GM21360 (cell line): ENCODE measurements around the gene PLEKHA7.

Experiments
- ATAC-seq: cut with Tn5 transposase; IDR thresholded peaks from one replicate; pipeline ENCODE4 v1.9.1; 2021; ENCODE audit warnings: mild to moderate bottlenecking, moderate library complexity; ENCODE audit not compliant: unreplicated experiment

PLEKHA7 gene

DNA sequence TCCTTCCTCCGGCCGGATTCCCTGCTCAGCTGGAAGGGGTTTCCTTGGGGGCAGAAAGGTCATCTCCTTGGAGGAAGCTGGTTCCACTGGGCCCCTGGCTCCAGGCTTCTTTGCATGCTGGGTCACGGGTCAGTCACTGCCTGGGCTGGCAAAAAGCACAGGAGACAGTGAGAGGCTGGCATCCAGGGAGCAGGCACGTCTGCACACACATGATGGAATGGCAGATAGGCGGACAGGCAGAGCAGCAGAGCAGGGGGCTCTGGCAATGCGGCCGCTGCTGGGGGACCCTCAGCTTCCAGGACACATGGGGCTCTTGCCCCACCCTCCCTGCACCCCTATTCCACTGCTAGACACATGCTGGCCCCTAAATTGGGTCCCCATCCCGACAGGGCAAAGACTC is 235.3 kb downstream of the PLEKHA7 start:
- no peak for ATAC-seq

DNA sequence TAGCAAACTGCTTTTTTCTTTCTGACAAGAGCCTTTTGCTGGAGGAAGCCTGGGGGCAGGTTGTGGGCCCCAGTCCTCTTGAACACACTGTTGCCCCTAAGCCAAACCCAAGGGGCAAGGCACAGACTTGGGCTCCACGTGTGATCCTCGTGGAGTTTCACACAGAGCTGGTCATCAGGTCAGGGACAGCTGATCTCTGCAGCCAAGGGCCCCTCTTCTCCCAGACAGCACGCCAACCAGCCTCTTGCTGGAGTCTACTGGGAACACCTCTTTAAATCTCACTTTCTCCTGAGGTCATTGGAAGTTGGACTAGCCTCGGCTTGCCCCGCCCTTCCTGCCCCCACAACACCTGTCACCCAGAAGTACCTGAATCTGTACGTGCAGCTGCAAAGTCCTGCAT is 235.9 kb downstream of the PLEKHA7 start:
- no peak for ATAC-seq

DNA sequence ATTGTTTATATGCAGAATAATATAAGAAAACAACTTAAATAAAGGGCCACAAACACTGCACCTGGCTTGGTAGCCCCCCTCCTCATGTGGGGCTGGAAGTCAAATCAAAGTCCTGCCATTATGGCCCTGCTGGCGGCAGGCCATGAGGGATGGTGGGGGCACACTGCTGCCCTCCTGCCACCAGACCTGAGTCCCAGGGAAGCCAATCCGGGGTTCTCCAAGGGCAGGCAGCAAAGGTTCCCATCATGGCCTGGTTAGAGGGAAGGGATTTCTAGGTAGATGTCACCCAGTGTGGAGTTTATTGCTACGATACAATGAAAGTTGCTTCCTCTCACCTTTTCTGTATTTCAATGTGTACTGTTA is 236.6 kb downstream of the PLEKHA7 start:
- no peak for ATAC-seq

DNA sequence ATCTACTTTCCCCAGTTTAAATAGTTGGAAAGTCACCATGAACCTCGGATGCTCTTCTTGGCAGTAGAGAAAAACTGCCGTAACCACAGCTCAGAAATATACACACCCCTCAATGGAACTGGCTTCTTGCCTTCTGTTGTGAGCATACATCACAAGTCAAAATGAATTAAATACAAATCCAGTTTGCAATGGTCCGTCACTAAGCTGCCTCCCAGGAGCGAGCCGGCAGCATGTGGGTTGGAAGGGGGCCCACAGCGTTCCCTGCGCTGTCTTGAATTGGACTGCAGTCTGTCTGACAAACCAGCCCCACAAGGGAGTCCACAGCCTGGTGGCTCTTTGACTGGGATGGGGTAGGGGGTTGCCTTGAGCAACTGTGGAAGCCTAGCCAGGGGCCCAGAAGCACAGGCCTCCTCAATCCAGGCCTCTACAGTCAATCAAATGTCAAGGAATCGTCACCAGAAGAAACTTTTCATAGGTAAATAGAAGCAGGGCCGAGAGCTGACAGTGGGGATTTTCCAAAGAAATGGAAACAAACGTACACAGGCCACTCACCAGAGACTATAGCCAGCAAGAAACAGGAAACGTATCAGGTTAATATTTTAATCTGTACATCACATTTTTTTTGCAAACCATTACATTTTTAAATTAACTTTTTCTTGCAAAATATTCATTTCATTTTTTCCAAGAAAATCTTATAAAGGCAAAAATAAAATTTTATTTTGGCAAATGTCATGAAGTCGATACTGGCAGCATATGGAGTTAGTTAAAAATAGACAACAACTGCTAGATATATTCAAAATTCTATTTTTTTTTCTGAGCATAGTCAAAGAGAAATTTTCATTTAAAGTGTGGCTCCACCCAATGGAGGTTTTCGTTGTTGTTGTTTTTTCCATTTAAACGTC is 237.3 kb downstream of the PLEKHA7 start:
- no peak for ATAC-seq

DNA sequence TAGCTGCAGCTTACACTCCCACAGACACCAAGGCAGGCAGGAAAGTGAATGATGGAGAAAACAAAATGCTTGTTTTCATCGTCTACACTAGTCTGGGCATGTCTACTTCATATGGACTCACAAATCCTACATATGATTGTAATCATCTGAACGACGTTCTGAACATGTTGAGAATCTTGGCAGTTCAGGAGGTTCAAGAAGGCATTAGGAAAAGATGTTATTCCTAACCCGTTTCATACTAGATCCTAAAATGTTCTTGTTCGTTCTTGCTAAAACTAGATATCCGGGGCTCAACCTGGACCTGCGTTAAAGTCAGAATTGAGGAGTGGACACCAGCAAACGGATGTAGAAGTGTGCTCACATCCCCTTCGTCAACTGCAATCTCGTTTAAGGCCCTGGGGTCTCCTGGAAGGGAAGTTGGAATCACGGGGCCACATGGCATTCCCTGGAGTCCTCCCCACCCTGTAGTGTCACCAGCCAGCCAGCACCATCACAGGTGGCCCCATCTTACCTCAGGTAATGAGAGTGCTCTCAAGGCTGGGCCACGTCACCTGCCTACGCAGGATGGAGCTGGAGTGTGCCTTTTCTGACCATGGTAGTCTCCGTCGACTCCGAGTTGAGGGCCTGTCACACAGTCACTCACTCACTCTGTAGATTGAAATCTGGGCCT is 238.5 kb downstream of the PLEKHA7 start:
- ATAC-seq = no peak

DNA sequence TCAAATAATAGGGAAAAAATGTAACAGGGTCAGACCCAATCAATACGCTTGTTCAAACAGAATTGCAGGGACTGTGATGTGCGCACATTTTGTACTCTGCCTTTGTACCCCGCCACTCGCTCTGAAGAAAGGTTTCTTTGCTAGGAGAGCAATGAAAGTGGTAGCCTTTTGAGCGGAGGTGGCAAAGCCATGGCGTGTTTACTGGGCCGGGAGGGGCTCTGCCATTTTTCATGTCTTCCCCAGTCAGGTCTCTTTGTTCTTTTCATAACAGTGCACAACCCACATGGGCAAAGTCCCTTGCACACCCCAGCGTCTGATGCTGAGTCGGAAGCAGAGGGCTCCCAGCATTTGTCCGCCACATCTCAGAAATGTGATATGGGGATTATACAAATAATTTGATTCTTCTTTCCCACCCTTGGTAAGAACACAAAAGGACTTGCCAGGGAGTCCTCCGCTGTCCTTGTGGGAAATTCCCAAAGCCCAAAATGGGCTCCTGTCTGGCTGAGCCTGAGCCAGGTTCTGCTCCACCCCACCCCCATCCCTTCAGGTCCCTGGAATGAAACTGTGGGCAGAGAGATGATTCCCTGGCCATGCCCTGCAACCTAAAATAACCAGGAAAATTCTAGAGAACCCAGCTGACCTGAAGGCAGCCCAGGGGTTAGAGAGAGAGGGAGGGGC is 239.1 kb downstream of the PLEKHA7 start:
- no peak for ATAC-seq

DNA sequence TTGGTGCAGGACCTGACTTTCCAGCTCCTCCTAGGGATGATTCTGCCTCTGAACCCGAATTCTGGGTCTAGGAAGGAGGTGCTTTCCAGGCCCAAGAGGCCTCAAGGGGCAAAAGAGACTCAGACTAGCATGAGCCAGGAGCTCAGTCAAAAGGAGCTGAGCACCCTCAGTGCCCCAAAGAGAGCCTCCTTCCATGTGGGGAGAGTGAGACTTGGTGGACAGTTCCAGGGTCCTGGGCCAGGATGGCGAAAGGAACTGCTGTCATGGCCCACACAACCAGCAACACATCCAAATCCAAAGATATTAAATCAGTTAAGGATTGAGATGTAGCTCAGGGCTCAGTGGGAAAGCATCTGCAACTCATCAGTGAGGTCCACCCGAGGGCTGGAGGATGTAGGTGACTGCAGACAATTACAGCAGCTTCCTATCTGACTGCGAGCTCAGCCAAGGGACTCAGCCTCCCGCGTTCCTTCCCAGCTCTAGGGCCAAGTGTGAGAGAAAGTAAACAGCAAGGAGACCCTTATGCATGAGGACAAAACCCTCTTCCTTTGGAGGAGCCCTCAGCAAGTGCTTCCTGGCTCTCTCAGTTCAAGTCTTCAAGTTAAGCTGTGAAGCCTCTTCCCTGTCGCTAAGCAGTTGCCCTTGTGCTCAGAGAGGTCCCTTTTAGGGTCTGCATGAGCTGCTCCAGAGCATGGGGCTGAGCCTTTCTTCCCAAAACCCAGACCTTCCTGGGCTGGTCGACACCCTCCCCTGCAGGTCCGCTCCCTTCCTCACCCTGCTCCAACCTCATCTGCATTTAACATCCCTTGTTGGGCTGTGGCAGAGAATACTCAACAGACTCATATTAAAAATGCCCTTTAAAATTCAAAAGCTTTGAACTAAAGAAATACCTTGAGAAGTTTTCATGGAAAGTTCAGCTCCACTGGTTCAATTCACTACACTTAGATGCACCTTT is 240.0 kb downstream of the PLEKHA7 start:
- no peak for ATAC-seq

DNA sequence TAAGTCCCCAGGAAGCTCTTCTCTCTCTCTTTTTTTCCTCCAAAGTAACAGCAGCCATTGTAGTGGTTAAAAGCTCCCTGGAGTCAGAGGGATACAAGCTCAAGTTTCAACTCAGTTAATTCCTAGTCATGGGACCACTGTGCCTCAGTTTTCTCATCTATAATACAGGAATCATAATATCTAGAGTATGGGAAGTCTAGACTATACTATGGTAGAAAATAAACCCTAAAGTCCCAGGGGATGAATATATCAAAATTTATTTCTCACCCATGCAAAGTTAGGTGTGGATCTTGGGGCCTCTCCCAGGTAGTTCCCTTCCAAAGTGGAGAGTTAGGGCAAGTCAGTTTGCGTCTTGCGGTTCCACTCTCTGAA is 242.1 kb downstream of the PLEKHA7 start:
- no peak for ATAC-seq

DNA sequence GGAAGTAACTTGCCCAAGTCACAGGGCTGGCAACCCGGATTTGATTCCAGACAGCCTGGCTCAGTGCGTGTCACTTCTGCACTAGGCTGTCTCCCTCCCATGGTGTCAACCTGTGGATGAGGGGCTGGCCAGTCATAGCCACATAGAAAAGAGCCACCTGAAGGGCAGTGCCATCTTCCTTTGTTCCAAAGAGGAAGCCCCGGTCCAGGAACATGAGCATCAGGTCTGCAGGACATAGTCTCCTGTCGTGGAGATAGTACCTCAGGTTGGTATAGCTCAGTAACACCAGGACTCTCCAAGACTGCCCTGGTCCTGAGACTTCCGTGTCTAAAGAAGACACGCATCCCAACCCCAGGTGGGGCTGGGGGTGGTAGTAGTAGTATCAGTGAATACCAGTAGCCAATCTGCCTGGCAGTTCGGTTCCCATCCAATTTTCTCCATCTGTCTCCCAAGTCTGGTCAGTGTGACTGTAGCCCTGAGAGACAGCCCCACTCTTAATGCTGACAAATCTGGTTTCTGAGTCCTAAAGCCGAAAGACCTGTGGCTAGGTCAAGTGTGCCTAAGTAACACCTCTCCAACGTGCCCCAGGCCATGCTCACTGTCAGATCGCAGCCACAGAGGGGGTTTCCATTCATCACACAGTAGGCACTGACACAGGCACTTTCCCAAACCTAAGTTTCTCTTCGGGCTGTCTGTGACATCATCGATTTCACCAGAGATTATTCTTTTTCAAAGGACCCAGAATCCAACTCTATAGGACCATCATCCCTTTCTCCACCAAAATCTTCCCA is 242.7 kb downstream of the PLEKHA7 start:
- no peak for ATAC-seq

DNA sequence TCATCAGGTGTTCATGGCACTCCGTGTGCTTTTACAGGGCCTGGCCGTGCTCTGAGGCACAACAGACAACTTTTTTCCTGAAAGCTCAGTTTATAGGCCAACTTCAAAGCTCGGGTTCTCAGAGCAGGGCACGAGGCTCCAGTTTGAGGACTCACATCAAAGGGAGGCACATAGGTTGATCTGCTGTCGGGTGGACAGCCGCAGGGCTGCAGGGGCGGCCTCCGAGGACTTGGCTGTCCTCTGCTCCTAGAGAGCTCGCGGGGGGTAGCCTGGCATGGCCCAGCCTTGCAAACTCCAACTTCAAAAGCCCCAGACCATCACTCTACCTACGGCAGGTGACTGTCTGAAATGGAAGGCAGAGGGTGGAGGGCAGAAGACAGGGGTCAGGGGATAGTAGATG is 244.2 kb downstream of the PLEKHA7 start:
- ATAC-seq = no peak

DNA sequence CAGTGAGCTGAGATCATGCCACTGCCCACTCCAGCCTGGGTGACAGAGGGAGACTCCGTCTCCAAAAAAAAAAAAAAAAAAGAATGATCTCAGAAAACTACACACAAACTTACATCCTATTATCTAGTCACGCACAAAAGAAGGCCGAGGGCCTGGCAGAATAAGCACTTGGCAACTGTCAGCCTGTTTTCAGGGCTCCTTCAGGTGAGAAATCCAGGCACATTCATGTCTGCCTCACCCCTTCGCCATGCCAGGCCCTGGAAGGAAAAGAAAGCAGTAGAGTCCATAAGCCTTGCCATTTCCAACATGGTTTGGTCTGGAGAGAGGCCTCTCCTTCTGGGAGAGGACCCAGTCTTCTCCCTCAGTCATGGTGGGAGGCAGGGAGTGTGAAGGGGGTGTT is 244.8 kb downstream of the PLEKHA7 start:
- no peak for ATAC-seq

DNA sequence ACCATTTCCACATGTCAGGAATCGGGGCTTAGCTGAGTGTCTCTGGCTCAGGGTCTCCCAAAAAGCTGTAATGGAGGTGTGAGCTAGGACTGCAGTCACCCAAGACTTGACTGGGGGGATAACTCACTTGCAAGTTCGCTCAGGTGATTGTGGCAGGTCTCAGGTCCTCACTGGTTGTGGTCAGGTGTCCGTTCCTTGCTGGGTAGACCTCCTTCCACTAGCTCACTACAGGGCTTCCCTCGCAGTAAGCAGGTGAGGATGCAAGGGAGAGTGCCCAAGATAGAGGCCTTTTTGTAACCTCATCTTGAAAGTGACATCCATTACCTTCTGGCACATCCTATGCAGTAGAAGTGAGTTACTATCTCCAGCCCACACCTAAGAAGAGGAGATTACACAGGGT is 246.3 kb downstream of the PLEKHA7 start:
- no peak for ATAC-seq

DNA sequence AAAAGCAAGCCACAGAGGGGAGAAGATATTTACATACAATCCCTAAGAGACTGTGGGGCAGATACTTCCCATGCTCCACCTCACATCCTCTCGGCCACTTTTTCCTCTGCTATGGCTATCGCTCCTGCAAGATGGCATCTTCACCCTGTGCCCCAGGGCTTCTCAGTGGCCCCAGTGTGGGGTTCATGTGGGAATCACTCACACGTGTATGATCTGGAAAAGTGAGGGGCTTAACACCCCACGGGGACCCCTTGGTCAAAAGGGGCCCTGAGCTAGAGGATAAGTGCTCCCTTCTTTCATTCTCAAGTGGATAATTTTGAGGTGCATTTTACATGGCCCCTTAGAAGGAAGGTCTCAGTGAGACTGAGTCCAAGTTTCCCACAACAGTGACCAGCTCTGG is 247.1 kb downstream of the PLEKHA7 start:
- ATAC-seq = no peak

DNA sequence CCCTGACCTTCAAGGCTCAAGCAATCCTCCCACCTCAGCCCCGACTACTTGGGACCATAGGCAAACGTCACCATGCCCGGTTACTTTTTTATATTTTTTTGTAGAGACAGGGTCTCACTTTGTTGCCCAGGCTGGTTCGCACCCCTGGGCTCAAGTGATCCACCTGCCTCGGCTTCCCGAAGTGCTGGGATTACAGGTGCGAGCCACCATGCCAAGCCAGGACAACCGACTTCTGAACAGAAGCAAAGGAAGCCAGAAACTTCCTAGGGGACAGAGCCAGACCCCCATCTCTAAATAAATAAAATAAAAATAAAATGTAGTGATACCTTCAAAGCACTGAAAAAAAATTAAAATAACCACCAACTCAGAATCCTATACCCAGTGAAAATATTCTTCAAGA is 249.3 kb downstream of the PLEKHA7 start:
- ATAC-seq = no peak

DNA sequence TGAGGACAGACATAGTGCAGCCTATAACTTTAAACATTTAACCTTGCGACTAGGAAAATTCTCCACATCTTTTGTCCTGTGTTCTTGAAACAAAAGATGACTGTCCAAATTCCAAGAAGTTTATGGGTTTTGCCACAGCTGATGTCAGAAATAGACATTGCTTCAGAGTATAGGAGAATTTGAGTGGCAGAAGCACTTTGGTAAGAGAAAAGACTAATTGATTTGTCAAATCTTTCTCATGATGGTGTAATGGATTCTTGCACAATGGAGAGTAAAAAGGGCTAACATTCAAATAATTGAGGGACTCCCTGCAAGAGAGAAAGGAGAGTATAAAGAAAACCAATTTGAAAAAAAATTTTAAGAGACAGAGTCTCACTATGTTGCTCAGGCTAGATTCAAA is 250.5 kb downstream of the PLEKHA7 start:
- ATAC-seq = no peak

DNA sequence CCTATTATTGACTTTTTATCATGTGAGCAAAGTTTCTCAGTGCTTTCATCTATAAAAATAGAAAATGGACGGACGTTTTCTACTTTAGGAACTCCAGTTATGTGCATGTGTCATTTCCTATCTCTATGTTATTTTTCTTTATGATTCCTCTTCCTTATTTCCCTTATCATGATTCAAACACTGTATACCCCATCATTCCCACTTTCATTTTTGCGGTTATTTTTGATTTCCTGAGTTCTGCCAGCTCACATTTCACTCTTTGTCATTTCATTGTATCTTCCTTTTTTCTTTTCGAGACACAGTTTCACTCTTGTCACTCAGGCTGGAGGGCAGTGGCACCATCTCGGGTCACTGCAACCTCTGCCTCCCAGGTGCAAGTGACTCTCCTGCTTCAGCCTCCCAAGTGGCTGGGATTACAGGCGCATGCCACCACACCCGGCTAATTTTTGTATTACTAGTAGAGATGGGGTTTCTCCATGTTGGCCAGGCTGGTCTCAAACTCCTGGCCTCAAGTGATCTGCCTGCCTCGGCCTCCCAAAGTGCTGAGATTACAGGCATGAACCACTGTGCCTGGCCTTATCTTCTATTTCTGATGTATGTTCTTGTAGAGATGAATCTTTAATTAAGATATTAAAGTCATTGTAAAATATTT is 254.2 kb downstream of the PLEKHA7 start:
- ATAC-seq = no peak

DNA sequence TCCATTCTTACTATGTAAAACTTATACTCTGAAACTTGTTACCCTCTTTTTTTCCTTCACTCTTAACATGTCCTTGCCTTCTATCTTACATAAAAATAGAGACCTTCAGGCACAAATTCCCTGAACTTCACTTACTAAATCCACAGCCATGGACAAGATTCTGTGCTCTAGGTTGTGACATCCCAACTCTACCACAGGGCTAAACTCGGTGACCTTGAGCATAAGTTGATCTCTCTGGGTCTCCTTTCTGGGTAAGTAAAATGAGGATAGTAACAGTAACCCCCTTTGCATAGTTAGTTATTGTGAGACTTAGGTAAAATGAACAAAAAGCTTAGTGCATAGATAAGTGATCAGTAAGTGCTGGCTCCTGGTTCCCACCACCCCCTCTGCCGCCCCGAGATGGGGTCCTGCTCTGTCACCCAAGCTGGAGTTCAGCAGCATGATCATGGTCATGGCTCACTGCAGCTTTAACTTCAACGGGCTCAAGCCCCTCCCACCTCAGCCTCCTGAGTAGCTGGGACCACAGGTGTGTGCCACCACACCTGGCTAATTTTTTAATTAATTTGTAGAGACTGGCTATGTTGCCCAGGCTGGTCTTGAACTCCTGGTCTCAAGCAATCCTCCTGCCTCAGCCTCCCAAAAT is 255.7 kb downstream of the PLEKHA7 start:
- no peak for ATAC-seq

DNA sequence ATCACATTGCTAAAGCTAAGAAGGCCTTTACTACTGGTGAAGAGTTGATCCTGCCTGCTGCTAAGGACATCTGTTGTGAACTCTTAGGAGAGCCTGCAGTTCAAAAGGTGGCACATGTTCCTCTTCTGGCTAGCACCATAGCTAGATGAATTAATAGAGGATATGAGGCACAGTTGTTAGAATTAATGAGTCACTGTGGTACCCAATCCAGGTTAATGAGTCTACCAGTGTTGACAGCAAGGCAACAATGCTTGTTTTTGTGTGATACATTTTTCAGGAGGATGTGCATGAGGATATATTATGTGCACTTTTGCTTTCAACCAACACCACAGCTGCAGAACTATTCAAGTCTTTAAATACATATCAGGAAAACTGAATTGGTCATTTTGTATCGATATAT is 263.8 kb downstream of the PLEKHA7 start:
- no peak for ATAC-seq

DNA sequence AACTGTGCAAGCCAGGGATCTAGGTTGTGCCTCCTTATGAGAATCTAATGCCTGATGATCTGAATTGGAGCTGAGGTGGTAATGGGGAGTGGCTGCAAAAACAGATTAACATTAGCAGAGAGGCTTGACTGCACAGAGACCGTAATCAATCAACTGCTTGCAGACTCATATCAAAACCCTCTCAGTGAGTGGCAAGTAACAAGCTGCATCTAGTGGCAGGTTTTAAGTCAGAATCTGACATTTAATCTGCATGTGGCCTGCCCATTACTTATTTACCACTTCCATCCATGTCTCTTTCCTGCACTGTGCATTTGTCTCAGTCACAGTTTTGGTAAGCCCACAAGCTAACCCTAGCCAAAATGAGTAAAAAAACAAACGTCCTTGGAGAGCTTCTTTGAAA is 264.5 kb downstream of the PLEKHA7 start:
- no peak for ATAC-seq
